UCSD-AML1 (cell line): ENCODE measurements around the gene AP3D1.
"Not testable (repeated sequence)": the region's sequence is repeated elsewhere in the genome, so short reads cannot be mapped to it uniquely, and the experiment has no call there.

ENCODE experiments used
- DNase-seq: peaks from one replicate; lab custom pipeline; 2025; ENCODE audit not compliant: unreplicated experiment; lab: John Stamatoyannopoulos, UW

Gene AP3D1

GRCh38 chr19:2151339-2152229, at the start of gene AP3D1:
TSS of gene AP3D1 (minus strand) at chr19:2151566. CDS start at chr19:2151334, 232 bp downstream.
- peak; percentile 100 for DNase-seq

GRCh38 chr19:2200624-2201294, 49.4 kb upstream of the AP3D1 start:
- DNase-seq, result not testable (repeated sequence)

GRCh38 chr19:2199861-2200623, 48.7 kb upstream of the AP3D1 start:
- DNase-seq, result no peak

- no peak for DNase-seq
Measured at GRCh38 chr19:2199215-2199614, 47.8 kb upstream of the AP3D1 start.

- no peak for DNase-seq
Measured at GRCh38 chr19:2198317-2198716, 47.0 kb upstream of the AP3D1 start.

- DNase-seq, result no peak
Measured at GRCh38 chr19:2197270-2197669, 45.9 kb upstream of the AP3D1 start.

GRCh38 chr19:2195914-2196313, 44.5 kb upstream of the AP3D1 start:
- DNase-seq, result no peak

GRCh38 chr19:2195361-2195760, 44.0 kb upstream of the AP3D1 start:
- DNase-seq, result no peak

GRCh38 chr19:2194513-2195078, 43.2 kb upstream of the AP3D1 start:
- DNase-seq, result no peak

GRCh38 chr19:2193807-2194206, 42.4 kb upstream of the AP3D1 start:
- no peak for DNase-seq

- no peak for DNase-seq
Measured at GRCh38 chr19:2192862-2193261, 41.5 kb upstream of the AP3D1 start.

GRCh38 chr19:2191456-2192310, 40.3 kb upstream of the AP3D1 start:
- DNase-seq, result no peak

- no peak for DNase-seq
Measured at GRCh38 chr19:2190848-2191455, 39.6 kb upstream of the AP3D1 start.

GRCh38 chr19:2189880-2190279, 38.5 kb upstream of the AP3D1 start:
- no peak for DNase-seq

- DNase-seq, result no peak
Measured at GRCh38 chr19:2188708-2189385, 37.5 kb upstream of the AP3D1 start.

- DNase-seq, result no peak
Measured at GRCh38 chr19:2187159-2187558, 35.8 kb upstream of the AP3D1 start.

- no peak for DNase-seq
Measured at GRCh38 chr19:2186071-2186846, 34.9 kb upstream of the AP3D1 start.

- no peak for DNase-seq
Measured at GRCh38 chr19:2185734-2186070, 34.3 kb upstream of the AP3D1 start.
